ENCODE measurements around the gene STK32B. TPM values are rescaled to one million over a fixed set of nuclear protein-coding genes. Genes with fewer than 3 reads are reported as not detected.

Gene STK32B
- total and polyA plus RNA-seq, 2 of the 8 experiments (the other 6 are each of a cell fraction or from before 2014, with no cell fraction given), result 2.3 to 2.5 TPM

DNA sequence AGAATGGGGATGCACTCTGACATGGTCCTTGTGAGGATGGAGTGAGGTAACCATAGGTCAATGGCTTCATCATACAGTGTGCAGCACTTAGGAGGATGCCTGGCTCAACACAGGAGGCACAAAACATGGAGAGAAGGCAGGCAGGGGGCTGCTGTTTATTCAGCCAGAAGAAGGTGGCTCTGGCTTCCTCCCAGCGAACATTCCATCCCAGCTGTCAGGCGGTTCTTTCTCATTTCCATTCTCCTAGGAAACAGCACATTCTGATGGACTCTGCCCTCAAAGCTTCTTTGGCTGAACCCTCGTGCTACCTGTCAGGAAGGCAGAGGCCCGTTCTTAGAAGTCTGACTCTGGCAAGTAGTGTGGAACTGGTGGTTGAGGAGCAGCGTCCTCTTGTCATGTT lies 18.6 kb downstream of the STK32B start (continued):
- TF ChIP-seq, protein P1, sequence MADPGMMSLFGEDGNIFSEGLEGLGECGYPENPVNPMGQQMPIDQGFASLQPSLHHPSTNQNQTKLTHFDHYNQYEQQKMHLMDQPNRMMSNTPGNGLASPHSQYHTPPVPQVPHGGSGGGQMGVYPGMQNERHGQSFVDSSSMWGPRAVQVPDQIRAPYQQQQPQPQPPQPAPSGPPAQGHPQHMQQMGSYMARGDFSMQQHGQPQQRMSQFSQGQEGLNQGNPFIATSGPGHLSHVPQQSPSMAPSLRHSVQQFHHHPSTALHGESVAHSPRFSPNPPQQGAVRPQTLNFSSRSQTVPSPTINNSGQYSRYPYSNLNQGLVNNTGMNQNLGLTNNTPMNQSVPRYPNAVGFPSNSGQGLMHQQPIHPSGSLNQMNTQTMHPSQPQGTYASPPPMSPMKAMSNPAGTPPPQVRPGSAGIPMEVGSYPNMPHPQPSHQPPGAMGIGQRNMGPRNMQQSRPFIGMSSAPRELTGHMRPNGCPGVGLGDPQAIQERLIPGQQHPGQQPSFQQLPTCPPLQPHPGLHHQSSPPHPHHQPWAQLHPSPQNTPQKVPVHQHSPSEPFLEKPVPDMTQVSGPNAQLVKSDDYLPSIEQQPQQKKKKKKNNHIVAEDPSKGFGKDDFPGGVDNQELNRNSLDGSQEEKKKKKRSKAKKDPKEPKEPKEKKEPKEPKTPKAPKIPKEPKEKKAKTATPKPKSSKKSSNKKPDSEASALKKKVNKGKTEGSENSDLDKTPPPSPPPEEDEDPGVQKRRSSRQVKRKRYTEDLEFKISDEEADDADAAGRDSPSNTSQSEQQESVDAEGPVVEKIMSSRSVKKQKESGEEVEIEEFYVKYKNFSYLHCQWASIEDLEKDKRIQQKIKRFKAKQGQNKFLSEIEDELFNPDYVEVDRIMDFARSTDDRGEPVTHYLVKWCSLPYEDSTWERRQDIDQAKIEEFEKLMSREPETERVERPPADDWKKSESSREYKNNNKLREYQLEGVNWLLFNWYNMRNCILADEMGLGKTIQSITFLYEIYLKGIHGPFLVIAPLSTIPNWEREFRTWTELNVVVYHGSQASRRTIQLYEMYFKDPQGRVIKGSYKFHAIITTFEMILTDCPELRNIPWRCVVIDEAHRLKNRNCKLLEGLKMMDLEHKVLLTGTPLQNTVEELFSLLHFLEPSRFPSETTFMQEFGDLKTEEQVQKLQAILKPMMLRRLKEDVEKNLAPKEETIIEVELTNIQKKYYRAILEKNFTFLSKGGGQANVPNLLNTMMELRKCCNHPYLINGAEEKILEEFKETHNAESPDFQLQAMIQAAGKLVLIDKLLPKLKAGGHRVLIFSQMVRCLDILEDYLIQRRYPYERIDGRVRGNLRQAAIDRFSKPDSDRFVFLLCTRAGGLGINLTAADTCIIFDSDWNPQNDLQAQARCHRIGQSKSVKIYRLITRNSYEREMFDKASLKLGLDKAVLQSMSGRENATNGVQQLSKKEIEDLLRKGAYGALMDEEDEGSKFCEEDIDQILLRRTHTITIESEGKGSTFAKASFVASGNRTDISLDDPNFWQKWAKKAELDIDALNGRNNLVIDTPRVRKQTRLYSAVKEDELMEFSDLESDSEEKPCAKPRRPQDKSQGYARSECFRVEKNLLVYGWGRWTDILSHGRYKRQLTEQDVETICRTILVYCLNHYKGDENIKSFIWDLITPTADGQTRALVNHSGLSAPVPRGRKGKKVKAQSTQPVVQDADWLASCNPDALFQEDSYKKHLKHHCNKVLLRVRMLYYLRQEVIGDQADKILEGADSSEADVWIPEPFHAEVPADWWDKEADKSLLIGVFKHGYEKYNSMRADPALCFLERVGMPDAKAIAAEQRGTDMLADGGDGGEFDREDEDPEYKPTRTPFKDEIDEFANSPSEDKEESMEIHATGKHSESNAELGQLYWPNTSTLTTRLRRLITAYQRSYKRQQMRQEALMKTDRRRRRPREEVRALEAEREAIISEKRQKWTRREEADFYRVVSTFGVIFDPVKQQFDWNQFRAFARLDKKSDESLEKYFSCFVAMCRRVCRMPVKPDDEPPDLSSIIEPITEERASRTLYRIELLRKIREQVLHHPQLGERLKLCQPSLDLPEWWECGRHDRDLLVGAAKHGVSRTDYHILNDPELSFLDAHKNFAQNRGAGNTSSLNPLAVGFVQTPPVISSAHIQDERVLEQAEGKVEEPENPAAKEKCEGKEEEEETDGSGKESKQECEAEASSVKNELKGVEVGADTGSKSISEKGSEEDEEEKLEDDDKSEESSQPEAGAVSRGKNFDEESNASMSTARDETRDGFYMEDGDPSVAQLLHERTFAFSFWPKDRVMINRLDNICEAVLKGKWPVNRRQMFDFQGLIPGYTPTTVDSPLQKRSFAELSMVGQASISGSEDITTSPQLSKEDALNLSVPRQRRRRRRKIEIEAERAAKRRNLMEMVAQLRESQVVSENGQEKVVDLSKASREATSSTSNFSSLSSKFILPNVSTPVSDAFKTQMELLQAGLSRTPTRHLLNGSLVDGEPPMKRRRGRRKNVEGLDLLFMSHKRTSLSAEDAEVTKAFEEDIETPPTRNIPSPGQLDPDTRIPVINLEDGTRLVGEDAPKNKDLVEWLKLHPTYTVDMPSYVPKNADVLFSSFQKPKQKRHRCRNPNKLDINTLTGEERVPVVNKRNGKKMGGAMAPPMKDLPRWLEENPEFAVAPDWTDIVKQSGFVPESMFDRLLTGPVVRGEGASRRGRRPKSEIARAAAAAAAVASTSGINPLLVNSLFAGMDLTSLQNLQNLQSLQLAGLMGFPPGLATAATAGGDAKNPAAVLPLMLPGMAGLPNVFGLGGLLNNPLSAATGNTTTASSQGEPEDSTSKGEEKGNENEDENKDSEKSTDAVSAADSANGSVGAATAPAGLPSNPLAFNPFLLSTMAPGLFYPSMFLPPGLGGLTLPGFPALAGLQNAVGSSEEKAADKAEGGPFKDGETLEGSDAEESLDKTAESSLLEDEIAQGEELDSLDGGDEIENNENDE (IDR thresholded peaks at IDR 0.05; ENCODE audit: insufficient replicate concordance, low read length), result no peak
- TF ChIP-seq CEBPB (IDR thresholded peaks at IDR 0.05; ENCODE audit: low read depth, low read length) (no peak), SAP30 (IDR thresholded peaks at IDR 0.05; ENCODE audit: insufficient read depth, insufficient replicate concordance, low read length) (no peak), SIRT6 (IDR thresholded peaks at IDR 0.05; ENCODE audit: low read length) (no peak)

All from H1 (cell line).